ENCODE results near the gene PTPRA. TPM values are rescaled to one million over a fixed set of nuclear protein-coding genes. Genes with fewer than 3 reads are reported as not detected.

PTPRA gene
- total and polyA plus RNA-seq, 10 of the 15 experiments (the other 5 are each of a cell fraction or from before 2014, with no cell fraction given): 3.9 to 62.1 (median 34.6) TPM

DNA sequence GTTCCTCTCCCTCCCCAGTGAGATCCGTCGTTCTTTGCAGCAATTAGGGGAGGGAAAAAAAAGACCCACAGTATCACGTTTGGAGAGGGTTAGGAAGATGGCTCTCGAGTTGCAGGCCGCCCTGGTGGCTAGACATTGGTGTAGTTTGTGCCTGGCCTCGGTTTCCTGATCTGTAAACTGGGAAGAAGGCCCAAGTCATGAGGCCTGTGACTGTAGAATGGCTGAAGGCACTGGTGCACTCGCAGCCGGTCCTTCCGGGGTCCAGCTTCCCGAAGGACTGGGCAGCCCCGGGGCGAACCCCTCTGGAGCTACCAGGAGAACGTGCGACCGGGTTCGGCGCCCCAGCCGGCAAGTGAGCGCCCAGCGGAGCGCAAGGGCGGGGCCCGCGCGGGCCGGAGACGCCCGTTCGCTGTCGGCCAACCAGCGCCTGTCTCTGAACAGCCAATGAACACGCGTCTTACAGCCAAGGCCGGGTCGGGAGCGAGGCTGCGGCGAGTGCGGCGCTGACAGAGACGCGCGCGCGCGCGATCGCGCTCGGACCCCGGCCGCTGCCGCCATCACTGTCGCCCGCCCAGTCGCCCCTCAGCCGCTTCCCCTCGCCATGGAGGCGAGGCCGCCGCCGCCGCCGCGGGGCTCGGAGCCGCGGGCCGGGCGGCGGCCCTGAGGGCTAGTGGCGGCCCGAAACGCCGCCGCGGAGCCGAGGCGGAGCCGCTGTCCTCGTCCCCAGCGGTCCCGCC is at the start of gene PTPRA (continued):
- TF ChIP-seq SMC3 (IDR thresholded peaks at IDR 0.05; ENCODE audit: borderline replicate concordance, low read length) (no peak), HDAC6 (IDR thresholded peaks at IDR 0.05; ENCODE audit: unreplicated experiment) (no peak), FOXM1 (IDR thresholded peaks at IDR 0.05; ENCODE audit: low read depth, low read length) (no peak; the same call in 1 of the 2 replicates), BMI1 (IDR thresholded peaks at IDR 0.05; ENCODE audit: borderline replicate concordance) (no peak), NFYB (IDR thresholded peaks at IDR 0.05; ENCODE audit: insufficient read depth, low read depth, low read length) (peak; percentile 71; the same call in 1 of the 2 replicates), DPF2 (IDR thresholded peaks at IDR 0.05) (peak; percentile 72), CBX5 (IDR thresholded peaks at IDR 0.05; ENCODE audit: low read depth) (no peak), RFX5 (IDR thresholded peaks at IDR 0.05; ENCODE audit: low read depth, low read length) (0 out of 2 replicates have a peak, but pooled peaks have one; percentile 26), ZNF217 (IDR thresholded peaks at IDR 0.05) (no peak), ZBED1 (IDR thresholded peaks at IDR 0.05; ENCODE audit: borderline replicate concordance) (no peak), TAF1 (IDR thresholded peaks at IDR 0.05; ENCODE audit: borderline replicate concordance, low read depth, low read length) (peak; percentile 80), ZNF207 (IDR thresholded peaks at IDR 0.05; ENCODE audit: borderline replicate concordance) (no peak), STAT1 (conservative IDR thresholded peaks at IDR 0.05) (no peak), CHD1 (IDR thresholded peaks at IDR 0.05; ENCODE audit: low read depth, low read length) (no peak)
- TF ChIP-seq, protein P1, sequence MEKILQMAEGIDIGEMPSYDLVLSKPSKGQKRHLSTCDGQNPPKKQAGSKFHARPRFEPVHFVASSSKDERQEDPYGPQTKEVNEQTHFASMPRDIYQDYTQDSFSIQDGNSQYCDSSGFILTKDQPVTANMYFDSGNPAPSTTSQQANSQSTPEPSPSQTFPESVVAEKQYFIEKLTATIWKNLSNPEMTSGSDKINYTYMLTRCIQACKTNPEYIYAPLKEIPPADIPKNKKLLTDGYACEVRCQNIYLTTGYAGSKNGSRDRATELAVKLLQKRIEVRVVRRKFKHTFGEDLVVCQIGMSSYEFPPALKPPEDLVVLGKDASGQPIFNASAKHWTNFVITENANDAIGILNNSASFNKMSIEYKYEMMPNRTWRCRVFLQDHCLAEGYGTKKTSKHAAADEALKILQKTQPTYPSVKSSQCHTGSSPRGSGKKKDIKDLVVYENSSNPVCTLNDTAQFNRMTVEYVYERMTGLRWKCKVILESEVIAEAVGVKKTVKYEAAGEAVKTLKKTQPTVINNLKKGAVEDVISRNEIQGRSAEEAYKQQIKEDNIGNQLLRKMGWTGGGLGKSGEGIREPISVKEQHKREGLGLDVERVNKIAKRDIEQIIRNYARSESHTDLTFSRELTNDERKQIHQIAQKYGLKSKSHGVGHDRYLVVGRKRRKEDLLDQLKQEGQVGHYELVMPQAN (conservative IDR thresholded peaks at IDR 0.05): peak; percentile 64
- TF ChIP-seq, protein P2, sequence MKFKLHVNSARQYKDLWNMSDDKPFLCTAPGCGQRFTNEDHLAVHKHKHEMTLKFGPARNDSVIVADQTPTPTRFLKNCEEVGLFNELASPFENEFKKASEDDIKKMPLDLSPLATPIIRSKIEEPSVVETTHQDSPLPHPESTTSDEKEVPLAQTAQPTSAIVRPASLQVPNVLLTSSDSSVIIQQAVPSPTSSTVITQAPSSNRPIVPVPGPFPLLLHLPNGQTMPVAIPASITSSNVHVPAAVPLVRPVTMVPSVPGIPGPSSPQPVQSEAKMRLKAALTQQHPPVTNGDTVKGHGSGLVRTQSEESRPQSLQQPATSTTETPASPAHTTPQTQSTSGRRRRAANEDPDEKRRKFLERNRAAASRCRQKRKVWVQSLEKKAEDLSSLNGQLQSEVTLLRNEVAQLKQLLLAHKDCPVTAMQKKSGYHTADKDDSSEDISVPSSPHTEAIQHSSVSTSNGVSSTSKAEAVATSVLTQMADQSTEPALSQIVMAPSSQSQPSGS (IDR thresholded peaks at IDR 0.05; ENCODE audit: low read length): no peak
- TF ChIP-seq, protein P3, sequence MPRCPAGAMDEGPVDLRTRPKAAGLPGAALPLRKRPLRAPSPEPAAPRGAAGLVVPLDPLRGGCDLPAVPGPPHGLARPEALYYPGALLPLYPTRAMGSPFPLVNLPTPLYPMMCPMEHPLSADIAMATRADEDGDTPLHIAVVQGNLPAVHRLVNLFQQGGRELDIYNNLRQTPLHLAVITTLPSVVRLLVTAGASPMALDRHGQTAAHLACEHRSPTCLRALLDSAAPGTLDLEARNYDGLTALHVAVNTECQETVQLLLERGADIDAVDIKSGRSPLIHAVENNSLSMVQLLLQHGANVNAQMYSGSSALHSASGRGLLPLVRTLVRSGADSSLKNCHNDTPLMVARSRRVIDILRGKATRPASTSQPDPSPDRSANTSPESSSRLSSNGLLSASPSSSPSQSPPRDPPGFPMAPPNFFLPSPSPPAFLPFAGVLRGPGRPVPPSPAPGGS (IDR thresholded peaks at IDR 0.05; ENCODE audit: borderline replicate concordance, insufficient read depth, low read depth, low read length, poor library complexity, severe bottlenecking): no peak
- TF ChIP-seq, protein P4, sequence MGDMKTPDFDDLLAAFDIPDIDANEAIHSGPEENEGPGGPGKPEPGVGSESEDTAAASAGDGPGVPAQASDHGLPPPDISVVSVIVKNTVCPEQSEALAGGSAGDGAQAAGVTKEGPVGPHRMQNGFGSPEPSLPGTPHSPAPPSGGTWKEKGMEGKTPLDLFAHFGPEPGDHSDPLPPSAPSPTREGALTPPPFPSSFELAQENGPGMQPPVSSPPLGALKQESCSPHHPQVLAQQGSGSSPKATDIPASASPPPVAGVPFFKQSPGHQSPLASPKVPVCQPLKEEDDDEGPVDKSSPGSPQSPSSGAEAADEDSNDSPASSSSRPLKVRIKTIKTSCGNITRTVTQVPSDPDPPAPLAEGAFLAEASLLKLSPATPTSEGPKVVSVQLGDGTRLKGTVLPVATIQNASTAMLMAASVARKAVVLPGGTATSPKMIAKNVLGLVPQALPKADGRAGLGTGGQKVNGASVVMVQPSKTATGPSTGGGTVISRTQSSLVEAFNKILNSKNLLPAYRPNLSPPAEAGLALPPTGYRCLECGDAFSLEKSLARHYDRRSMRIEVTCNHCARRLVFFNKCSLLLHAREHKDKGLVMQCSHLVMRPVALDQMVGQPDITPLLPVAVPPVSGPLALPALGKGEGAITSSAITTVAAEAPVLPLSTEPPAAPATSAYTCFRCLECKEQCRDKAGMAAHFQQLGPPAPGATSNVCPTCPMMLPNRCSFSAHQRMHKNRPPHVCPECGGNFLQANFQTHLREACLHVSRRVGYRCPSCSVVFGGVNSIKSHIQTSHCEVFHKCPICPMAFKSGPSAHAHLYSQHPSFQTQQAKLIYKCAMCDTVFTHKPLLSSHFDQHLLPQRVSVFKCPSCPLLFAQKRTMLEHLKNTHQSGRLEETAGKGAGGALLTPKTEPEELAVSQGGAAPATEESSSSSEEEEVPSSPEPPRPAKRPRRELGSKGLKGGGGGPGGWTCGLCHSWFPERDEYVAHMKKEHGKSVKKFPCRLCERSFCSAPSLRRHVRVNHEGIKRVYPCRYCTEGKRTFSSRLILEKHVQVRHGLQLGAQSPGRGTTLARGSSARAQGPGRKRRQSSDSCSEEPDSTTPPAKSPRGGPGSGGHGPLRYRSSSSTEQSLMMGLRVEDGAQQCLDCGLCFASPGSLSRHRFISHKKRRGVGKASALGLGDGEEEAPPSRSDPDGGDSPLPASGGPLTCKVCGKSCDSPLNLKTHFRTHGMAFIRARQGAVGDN (IDR thresholded peaks at IDR 0.05): peak; percentile 69
